Measurements from ENCODE around the gene PACS1. TPM values are rescaled to one million over a fixed set of nuclear protein-coding genes. Genes with fewer than 3 reads are reported as not detected.
A peak's percentile ranks its signal among the peaks of the same experiment; 100 is the strongest.

PACS1 gene
- total RNA-seq, 1 experiment from 2014 or later = 41.1 TPM

DNA sequence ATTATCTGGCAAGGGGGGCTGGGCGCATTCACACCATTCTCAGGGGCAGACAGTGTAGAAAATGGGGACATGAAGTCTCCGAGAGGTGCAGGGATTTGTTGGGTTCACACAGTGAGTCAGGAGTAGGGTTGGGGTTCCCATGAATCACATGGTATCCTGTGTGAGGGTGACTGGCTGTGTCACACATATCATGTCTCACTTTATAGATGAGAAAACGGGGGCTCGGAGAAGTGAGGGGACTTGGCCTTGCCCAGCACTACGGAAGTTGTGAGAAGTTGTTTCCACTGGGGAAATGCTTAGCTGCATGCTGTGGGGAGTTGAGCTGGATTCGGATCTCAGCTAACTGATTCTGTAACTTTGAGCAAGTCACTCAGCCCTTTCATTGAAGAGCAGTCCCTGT, 25.3 kb upstream of the PACS1 start (continued):
- TF ChIP-seq REST (IDR thresholded peaks at IDR 0.05; ENCODE audit: low read depth) (no peak), EGR1 (IDR thresholded peaks at IDR 0.05; ENCODE audit: low read depth) (no peak), SIN3A (IDR thresholded peaks at IDR 0.05; ENCODE audit: low read depth) (no peak)
- TF ChIP-seq, protein P1, sequence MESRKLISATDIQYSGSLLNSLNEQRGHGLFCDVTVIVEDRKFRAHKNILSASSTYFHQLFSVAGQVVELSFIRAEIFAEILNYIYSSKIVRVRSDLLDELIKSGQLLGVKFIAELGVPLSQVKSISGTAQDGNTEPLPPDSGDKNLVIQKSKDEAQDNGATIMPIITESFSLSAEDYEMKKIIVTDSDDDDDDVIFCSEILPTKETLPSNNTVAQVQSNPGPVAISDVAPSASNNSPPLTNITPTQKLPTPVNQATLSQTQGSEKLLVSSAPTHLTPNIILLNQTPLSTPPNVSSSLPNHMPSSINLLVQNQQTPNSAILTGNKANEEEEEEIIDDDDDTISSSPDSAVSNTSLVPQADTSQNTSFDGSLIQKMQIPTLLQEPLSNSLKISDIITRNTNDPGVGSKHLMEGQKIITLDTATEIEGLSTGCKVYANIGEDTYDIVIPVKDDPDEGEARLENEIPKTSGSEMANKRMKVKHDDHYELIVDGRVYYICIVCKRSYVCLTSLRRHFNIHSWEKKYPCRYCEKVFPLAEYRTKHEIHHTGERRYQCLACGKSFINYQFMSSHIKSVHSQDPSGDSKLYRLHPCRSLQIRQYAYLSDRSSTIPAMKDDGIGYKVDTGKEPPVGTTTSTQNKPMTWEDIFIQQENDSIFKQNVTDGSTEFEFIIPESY (IDR thresholded peaks at IDR 0.05; ENCODE audit: extremely low read depth, insufficient replicate concordance, low read length) = no peak

DNA sequence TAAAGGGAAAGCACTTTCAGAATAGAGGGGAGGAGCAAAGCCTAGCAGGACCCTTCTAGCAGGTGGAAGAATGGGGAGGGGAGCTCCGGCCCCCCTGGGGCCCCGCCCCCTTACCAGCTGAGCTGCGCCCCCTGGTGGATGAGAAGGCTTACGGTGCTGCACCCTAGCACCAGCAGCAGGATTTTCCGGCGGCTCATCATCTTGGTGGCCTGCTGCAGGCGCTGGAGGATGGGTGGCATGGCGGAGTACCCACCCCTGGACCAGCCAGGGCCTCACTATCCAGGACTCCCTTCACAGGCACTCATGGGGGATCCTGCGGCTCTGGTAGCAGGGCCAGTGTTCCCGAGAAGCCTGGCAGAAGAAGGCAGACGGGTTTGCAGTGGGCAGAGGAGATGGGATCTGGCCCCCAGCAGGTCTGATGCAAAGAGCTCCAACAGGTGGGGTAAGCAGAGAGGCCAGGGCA, 24.9 kb upstream of the PACS1 start:
- no peak for TF ChIP-seq MAX (IDR thresholded peaks at IDR 0.05)
- peak; percentile 67 for TF ChIP-seq YY1 (IDR thresholded peaks at IDR 0.05; ENCODE audit: extremely low read depth, insufficient replicate concordance, low read depth, low read length)
- no peak for TF ChIP-seq FOSL1 (IDR thresholded peaks at IDR 0.05; ENCODE audit: low read depth)
- no peak for TF ChIP-seq ZNF274 (IDR thresholded peaks at IDR 0.05; ENCODE audit: low read depth, low read length)
- TF ChIP-seq ZFX (IDR thresholded peaks at IDR 0.05) = no peak
- TF ChIP-seq, protein P1 (IDR thresholded peaks at IDR 0.05; ENCODE audit: extremely low read depth, insufficient replicate concordance, low read length) = no peak
- TF ChIP-seq CTCF (IDR thresholded peaks at IDR 0.05 in 2 of 3, conservative IDR thresholded peaks at IDR 0.05 in 1 of 3; ENCODE audit: borderline replicate concordance in 1 of 3, insufficient read depth in 1 of 3, low read depth in 2 of 3, low read length in 2 of 3) = peak; percentile 86 to 97 (median 88)
- TF ChIP-seq SRF (IDR thresholded peaks at IDR 0.05; ENCODE audit: low read depth) = no peak
- TF ChIP-seq POLR2AphosphoS5 (IDR thresholded peaks at IDR 0.05; ENCODE audit: low read depth, low read length) = no peak
- Histone ChIP-seq H3K9me2 (ENCODE audit: insufficient read depth) (no peaks in the 10 kb centered on the region), H3K79me2 (ENCODE audit: insufficient read depth, low read length) (no peaks in the 10 kb centered on the region), H3K9ac (ENCODE audit: low read length) (no peak overlapping the region), H3K4me2 (ENCODE audit: low read length) (peak overlapping the region; percentile 47), H3K36me3 (ENCODE audit: control insufficient read depth in 1 of 2, insufficient read depth in 2 of 2, low read length in 2 of 2) (no peaks in the 10 kb centered on the region), H3K27me3 (ENCODE audit: insufficient read depth, low read length) (no peaks in the 10 kb centered on the region), H2AFZ (ENCODE audit: low read depth, low read length, poor library complexity, severe bottlenecking) (no peak overlapping the region), H4K20me1 (ENCODE audit: insufficient read depth) (no peaks in the 10 kb centered on the region), H3K27ac (ENCODE audit: low read depth, low read length) (no peak overlapping the region), H3K4me1 (ENCODE audit: control insufficient read depth in 1 of 2, insufficient read depth in 2 of 2, low read length in 2 of 2) (peaks cover 6 to 9% of the 10 kb centered on the region in 2 experiments; a peak in 3 of 4 replicates), H3K9me3 (ENCODE audit: control insufficient read depth in 1 of 2, insufficient read depth in 1 of 2, low read depth in 1 of 2, low read length in 2 of 2) (no peaks in the 10 kb centered on the region), H3K4me3 (replicated peaks in 1 of 2; ENCODE audit: low read depth in 1 of 2, low read length in 2 of 2) (0 out of 4 replicates have a peak overlapping the region, but pooled peaks of 1 of the 2 experiments have one; percentile 2)
- peak; percentile 95 for ATAC-seq
- RAD21 ChIA-PET (ENCODE audit: low non-redundant PET in 1 of 2, low total read pairs in 2 of 2, uncharacterized antibody in 2 of 2, unreplicated experiment in 2 of 2) = no interaction called here
- CTCF ChIA-PET = interaction anchor here (0.6 to 2.2 kb wide), 19 partner anchors 10 to 505 kb away, joined by 3 to 14 read pairs (median 4); partner anchors contain the start of genes BANF1, CATSPER1, CST6 and FIBP
- BruUV-seq (replicated peaks) = no TSS peak
- intact Hi-C loops (cut with micrococcal nuclease) = no loop called here
- peak; percentile 63 for DNase-seq (ENCODE audit: low read depth, low spot score)
- POLR2A ChIA-PET = interaction anchor here (1.0 kb wide), 1 partner anchor 24 kb away, joined by 4 read pairs; no protein-coding TSS in a partner anchor

Measured in HCT116 (cell line).